Osteoblast (primary cell): ENCODE results near the gene IL10RA. TPM values are rescaled to one million over a fixed set of nuclear protein-coding genes. Genes with fewer than 3 reads are reported as not detected.

Experiments used
- DNase-seq: peaks from one replicate; pipeline ENCODE4 v3.0.0; 2011; ENCODE audit warnings: low spot score, mixed read lengths; ENCODE audit not compliant: insufficient read length; ENCODE audit errors: missing footprints
- H2AFZ ChIP-seq: 2 replicates; pipeline ENCODE4 v1.6.0; 2011; ENCODE audit warnings: mild to moderate bottlenecking, low read length
- H3K27ac ChIP-seq: 2 replicates; pipeline ENCODE4 v1.5.1; 2011; ENCODE audit warnings: mild to moderate bottlenecking, low read depth, low read length, moderate library complexity
- H3K27me3 ChIP-seq: 2 replicates; pipeline ENCODE4 v1.6.0; 2012; ENCODE audit warnings: mild to moderate bottlenecking, control low read depth, inconsistent platforms, low read length, moderate library complexity; ENCODE audit not compliant: insufficient read depth
- H3K36me3 ChIP-seq: 2 replicates; pipeline ENCODE4 v1.5.1; 2011; ENCODE audit warnings: mild to moderate bottlenecking, low read length, control low read depth, moderate library complexity; ENCODE audit not compliant: insufficient read depth
- H3K4me1 ChIP-seq: 2 replicates; pipeline ENCODE4 v1.5.1; 2011; ENCODE audit warnings: mild to moderate bottlenecking, low read length, control low read depth, moderate library complexity; ENCODE audit not compliant: insufficient read depth
- H3K4me2 ChIP-seq: 2 replicates; pipeline ENCODE4 v1.6.0; 2011; ENCODE audit warnings: mild to moderate bottlenecking, low read length; ENCODE audit not compliant: insufficient read depth
- H3K4me3 ChIP-seq: fragments of 200-600 bp; sonication (generic); 3 replicates; pipeline ENCODE4 v1.5.1; 2012; ENCODE audit warnings: mild to moderate bottlenecking, low read length, inconsistent platforms; ENCODE audit not compliant: insufficient read depth
- H3K79me2 ChIP-seq: 2 replicates; pipeline ENCODE4 v1.6.0; 2012; ENCODE audit warnings: mild to moderate bottlenecking, low read length, control low read depth, inconsistent platforms; ENCODE audit not compliant: insufficient read depth
- H3K9me3 ChIP-seq: 2 replicates; pipeline ENCODE4 v1.5.1; 2011; ENCODE audit warnings: low read depth, low read length, control low read depth
- H4K20me1 ChIP-seq: 2 replicates; pipeline ENCODE4 v1.6.0; 2012; ENCODE audit warnings: mild to moderate bottlenecking, low read length, control low read depth; ENCODE audit not compliant: insufficient read depth
- total RNA-seq: library from RNA; depleted of rRNA; stranded (reverse); fragments of >200 nt; gene quantifications from 2 replicates; pipeline ENCODE4 v1.2.3, GENCODE V29; 2012
- TF ChIP-seq, protein P1 (sequence below): IDR thresholded peaks from 2 replicates; pipeline ENCODE4 v1.5.1; 2011; ENCODE audit warnings: mild to moderate bottlenecking, low read depth, low read length, moderate library complexity; ENCODE audit errors: extremely low read depth

IL10RA gene
- total RNA-seq, 1 donor = 1.1 TPM

- no peak for DNase-seq
- H2AFZ ChIP-seq = no peak overlapping the region
- no peak overlapping the region for H3K4me2 ChIP-seq
- H3K27ac ChIP-seq = no peak overlapping the region
- no peaks in the 10 kb centered on the region for H3K9me3 ChIP-seq
- no peaks in the 10 kb centered on the region for H3K36me3 ChIP-seq
- H3K27me3 ChIP-seq = no peaks in the 10 kb centered on the region
- H4K20me1 ChIP-seq = no peaks in the 10 kb centered on the region
- H3K4me3 ChIP-seq = no peak overlapping the region
- TF ChIP-seq, protein P1, sequence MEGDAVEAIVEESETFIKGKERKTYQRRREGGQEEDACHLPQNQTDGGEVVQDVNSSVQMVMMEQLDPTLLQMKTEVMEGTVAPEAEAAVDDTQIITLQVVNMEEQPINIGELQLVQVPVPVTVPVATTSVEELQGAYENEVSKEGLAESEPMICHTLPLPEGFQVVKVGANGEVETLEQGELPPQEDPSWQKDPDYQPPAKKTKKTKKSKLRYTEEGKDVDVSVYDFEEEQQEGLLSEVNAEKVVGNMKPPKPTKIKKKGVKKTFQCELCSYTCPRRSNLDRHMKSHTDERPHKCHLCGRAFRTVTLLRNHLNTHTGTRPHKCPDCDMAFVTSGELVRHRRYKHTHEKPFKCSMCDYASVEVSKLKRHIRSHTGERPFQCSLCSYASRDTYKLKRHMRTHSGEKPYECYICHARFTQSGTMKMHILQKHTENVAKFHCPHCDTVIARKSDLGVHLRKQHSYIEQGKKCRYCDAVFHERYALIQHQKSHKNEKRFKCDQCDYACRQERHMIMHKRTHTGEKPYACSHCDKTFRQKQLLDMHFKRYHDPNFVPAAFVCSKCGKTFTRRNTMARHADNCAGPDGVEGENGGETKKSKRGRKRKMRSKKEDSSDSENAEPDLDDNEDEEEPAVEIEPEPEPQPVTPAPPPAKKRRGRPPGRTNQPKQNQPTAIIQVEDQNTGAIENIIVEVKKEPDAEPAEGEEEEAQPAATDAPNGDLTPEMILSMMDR = no peak
- H3K79me2 ChIP-seq = no peaks in the 10 kb centered on the region
- no peaks in the 10 kb centered on the region for H3K4me1 ChIP-seq
Measured at GRCh38 chr11:118047749-118048148, 61.6 kb downstream of the IL10RA start.

DNA sequence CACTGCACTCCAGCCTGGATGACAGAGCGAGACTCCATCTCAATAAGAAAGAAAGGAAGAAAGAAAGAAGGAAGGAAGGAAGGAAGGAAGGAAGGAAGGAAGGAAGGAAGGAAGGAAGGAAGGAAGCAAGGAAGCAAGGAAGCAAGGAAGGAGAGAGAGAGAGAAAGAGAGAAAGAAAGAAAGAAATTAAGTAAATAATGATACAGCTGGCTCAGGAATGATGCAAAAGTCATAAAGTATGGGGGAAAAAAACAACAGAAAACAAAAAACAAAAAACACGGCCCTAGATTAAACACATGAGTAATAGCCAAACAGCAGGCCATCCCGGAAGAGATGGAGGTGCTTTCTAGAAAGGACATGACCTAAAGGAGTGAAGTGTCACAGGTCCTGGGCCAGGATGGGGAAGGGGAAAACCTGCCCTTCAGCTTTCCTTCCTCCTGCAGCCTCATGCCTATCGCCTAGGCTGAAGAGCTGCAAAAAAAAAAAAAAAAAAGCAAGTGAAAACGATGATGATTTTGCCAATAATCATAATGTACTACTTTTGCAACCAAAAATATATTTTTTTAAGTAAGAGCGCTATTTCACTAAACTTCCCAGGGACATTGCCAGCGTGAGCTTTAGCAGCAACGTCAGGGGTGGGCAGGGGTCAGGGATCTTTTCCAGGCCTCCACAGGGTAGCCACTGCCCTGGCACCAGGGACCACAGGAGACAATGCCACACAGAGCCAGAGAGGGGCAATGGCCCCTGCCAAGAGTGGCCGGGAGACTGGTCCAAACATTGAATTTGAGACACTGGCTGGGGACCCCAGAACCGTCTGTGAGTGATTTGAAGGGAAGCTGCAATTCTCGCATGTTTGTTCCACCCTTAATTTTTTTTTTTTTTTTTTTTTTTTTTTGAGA, 62.5 kb downstream of the IL10RA start:
- no peaks in the 10 kb centered on the region for H3K79me2 ChIP-seq
- H3K27ac ChIP-seq = no peak overlapping the region
- no peaks in the 10 kb centered on the region for H3K27me3 ChIP-seq
- H2AFZ ChIP-seq = no peak overlapping the region
- H3K36me3 ChIP-seq = no peaks in the 10 kb centered on the region
- H3K4me1 ChIP-seq = no peaks in the 10 kb centered on the region
- H3K4me2 ChIP-seq = no peak overlapping the region
- TF ChIP-seq, protein P1 = no peak
- DNase-seq = no peak
- no peaks in the 10 kb centered on the region for H3K9me3 ChIP-seq
- H4K20me1 ChIP-seq = no peaks in the 10 kb centered on the region
- H3K4me3 ChIP-seq = no peak overlapping the region

GRCh38 chr11:118049771-118050170, 63.6 kb downstream of the IL10RA start:
- TF ChIP-seq, protein P1 = no peak
- Histone ChIP-seq H3K4me1 (no peaks in the 10 kb centered on the region), H3K4me2 (no peak overlapping the region), H3K36me3 (no peaks in the 10 kb centered on the region), H4K20me1 (no peaks in the 10 kb centered on the region), H3K27me3 (no peaks in the 10 kb centered on the region), H3K4me3 (no peak overlapping the region), H3K9me3 (no peaks in the 10 kb centered on the region), H2AFZ (no peak overlapping the region), H3K27ac (no peak overlapping the region), H3K79me2 (no peaks in the 10 kb centered on the region)
- no peak for DNase-seq

DNA sequence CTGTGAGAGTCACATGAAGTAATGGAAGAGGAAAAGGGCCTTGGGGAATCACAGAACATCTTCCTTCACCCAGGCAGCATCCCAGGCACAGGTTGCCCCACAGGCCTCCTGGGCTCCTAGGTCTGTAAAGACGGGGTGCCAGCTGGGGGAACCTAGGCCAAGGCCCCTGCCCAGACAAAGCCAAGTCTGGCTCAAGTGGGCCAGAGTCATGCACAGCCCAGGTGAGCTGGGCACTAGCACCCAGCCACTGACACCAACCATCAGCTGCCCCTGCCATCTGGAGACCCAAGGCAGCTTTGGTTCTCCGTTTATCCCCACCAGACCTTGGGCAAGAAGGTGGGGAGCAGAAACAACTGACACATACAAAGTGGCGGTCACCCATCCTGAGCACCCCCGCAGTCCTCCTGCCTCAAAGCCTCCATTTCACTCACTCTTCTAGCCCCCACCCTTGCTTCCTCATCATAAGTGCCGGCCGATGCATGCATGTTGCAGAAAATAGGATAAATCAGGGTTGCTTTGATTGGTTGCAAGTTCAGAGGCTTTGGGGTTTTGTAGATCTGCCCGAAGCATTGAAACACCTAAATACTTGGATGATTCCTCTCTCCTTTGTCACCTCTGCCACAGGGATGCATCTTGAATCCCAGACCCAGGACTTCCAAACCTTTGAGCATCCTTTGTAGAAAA, 64.2 kb downstream of the IL10RA start:
- H3K4me1 ChIP-seq = no peaks in the 10 kb centered on the region
- no peak for DNase-seq

More for the DNA sequence above, 64.2 kb downstream of the IL10RA start:
- Histone ChIP-seq H3K4me2 (no peak overlapping the region), H3K9me3 (no peaks in the 10 kb centered on the region), H3K4me3 (no peak overlapping the region), H3K79me2 (no peaks in the 10 kb centered on the region), H4K20me1 (no peaks in the 10 kb centered on the region), H2AFZ (no peak overlapping the region), H3K36me3 (no peaks in the 10 kb centered on the region), H3K27ac (no peak overlapping the region), H3K27me3 (no peaks in the 10 kb centered on the region)
- TF ChIP-seq, protein P1 = no peak
